Amniotic epithelial cell (primary cell): ENCODE results near the gene PEG3.

Experiments
- DNase-seq: peaks from one replicate; pipeline ENCODE4 v3.0.0-alpha.2; 2010; ENCODE audit warnings: low read depth

PEG3 gene

DNA sequence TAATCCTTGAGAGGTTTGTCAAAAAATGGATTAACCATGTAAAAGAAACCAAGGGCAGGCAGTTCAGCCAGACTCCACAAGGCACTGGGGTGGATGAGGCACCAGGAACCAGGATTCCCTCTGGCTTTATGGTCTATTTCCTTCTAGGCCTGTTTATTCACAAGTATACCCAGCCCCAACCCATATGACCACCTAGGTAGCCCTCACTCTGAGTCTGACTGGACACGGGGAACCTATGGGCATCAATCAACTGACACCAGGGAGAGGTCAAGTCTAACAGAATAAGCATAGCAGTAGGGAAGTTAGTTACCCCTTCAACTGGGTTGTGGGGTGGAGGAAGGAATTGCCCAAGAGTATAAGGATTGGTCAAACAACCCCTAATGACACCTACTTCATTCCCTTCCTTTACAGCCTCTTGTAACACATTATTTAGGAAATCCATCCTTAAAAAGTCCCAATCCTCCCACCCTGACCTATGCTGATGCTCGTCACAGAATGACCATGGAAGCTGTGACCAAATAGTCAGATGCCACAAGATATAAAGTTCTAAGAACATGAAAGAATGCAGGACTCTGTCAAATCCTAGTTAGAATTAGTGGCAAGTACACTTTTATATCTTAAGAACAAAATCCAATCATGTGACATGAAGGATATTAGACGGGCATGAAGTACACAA is 31.7 kb downstream of the PEG3 start:
- no peak for DNase-seq

- DNase-seq: no peak
Observed at GRCh38 chr19:56806639-56807038, 33.9 kb downstream of the PEG3 start.
